Stimulated activated CD4-positive, alpha-beta T cell treated with anti-CD3 and anti-CD28 coated beads, Interleukin-15, amount 100 ng/mL, for 1 hour (primary cell): Measurements from ENCODE around the gene PPP1R16B.

Experiments
- DNase-seq, 2 donors: peaks; one replicate each; pipeline ENCODE4 v3.0.0-alpha.2; 2020; ENCODE audit warnings: low read depth in 1 of 2, low spot score in 1 of 2

Gene PPP1R16B

DNA sequence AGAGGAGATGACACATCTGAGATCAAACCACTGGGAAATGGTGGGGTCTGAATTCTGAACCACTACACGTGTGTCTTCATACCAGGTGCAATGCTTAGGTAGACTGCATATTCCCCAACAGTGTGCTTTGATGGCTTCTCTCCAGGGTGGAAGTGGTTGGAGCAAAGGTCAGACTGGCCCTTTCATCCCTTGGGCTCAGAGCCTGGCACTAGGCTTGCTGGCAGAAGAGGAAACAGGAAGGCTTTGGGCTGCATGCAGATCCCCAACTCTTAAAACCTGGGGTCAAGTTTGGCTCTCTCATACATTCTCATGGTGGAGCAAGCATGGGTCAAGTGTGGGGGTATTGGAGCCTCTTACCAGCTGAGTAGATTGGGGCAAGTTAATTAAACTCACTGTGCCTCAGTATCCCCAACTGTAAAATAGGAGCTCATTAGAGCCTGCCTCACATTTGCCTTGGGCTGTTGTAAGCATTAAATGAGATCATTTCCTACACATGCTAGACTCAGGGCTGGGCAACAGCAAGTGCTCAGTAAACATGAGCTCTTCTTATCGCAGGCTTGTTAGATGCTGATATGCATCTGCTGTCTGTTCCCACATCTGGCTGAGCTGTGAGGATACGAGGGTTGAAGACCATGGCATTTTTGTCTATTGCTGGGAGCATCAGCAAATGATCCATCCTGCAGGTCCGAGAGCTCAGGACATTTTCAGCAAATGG lies 69.1 kb downstream of the PPP1R16B start:
- no peak for DNase-seq

DNA sequence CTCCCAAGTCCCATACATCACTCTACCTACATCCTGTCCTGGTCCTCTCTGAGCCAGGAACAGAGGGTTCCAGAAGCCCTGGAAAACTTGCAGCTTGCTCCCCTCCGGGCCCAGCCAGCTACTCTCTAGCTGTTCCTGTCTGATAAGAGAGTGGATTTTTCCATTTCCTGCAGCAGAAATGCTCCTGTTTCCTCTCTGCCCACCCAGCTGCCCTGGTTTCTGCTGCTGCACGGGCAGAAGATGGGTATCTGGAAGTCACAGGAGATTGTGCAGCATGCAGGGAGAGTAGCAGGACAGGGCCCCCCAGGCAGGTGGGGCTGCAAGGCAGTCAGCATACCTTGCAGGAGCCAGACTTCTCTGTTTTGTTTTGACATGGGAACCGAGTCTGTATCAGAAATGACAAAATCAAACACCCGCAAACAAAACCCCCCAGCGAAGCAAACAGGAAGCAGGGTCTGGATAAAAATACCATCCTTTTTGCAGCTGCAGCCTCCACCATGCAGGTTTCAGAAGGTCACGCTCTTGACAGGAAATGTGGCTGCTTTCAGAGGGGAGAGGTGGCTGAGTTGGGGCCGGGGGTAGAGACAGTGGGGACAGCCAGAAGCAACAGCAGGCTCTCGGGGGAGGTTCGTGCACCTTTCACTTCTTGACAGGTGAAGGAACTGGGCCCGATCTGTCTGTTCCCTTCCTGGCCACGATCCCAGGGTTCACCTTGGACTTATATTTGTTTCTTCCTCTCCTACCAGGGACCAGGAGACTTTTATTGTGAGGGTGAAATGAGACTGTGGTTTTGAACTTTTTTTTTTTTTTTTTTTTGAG lies 69.9 kb downstream of the PPP1R16B start:
- DNase-seq, result peak in 1 of 2 donors; percentile 43

DNA sequence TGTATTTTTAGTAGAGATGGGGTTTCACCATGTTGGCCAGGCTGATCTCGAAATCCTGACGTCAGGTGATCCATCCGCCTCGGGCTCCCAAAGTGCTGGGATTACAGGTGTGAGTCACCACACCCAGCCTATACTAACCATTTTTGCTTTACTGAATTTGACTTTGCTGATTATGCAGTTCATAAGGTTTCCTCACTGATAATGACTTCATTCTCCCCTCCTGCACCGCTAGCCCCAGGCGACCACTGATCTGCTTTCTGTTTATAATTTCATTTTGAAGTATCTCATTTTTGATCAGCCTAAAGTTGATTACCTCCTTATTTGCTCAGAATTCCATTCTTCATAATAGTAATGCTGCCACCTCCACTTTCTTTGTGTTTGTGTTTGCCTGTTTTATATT lies 72.0 kb downstream of the PPP1R16B start:
- no peak for DNase-seq

DNA sequence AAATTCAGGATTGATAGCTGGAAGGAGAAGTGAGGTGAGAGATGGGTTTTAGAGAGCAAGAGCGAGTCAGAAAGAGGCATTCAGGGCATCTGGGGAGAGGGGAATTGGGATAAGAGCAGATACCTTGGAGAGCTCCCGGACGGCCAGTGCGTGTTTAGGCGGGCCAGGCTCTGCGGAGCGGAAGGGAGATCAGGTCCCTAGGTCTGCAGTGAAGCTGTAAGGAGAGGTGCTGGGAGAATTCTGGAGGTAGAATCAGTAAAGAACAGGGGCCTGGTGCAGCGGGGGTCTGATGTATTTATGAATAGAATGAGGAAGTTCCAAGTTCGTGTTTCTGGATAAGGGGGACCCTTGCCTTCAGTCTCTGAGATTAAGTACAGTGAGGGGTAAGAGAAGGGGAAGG lies 73.4 kb downstream of the PPP1R16B start:
- no peak for DNase-seq

DNA sequence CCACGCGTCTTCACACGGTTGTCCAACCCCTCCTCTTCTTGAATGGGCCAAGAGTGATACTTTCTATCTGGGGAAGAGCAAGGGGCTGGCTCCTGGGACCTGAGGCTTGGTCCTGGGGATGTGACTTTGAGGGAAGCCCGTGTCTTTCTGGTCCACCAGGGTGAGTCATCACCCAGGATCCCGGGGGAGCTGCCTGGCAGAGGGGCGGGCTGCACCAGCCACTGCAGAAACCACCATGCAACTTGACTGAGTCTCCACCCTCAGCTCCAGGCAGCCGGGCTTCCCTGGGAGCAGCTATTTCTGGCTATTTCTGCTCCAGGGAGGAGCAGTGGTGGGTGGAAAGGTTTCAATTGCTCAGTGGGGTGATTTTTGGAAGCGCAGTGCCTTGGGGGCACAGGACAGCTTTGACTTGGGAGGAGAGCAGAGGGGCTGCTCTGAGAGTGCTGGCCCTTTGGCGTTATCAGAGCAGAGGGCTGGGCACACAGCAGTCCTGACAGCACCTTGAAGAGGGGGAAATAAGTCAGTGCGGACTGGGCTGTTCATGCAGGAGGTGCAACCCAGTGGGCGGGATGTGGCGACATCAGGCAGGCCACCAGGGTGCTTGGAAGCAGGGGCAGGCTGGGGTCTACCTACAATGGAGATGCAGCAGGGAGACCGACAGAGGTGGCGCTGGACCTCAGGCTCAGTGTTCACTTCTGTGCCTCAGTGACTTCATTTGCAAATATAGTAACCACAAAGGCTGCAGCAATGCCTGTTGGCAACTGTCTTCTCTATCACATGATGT lies 75.6 kb downstream of the PPP1R16B start:
- DNase-seq, result no peak

DNA sequence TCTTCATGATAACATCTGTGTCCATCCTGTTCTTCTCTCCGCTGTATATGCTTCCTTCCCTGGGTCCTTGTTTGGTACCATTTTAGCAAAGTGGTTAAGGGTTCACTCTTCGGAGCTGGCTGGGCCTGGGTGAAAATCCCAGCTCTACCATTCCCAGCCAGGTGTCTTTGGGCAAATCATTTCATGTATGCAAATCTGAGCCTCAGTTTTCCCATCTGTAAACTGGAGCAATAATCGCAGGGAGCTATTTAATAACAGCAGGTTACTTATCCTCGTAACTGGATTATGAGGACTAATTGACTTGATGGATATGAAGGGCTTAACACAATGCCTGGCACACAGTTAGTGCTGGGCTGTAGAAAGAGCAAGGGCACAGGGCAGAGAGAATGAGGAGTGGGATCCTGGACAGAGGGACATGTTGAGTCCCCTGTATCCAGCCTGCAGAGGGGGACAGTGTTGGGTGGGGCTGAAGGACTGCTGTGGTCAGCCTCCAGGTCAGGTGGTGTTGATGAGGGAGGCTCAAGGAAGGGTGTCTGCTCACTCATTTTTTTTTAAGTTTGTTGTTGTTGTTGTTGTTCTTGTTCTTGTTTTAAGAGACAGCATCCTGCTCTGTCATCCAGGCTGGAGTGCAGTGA lies 76.4 kb downstream of the PPP1R16B start:
- DNase-seq, result no peak

DNA sequence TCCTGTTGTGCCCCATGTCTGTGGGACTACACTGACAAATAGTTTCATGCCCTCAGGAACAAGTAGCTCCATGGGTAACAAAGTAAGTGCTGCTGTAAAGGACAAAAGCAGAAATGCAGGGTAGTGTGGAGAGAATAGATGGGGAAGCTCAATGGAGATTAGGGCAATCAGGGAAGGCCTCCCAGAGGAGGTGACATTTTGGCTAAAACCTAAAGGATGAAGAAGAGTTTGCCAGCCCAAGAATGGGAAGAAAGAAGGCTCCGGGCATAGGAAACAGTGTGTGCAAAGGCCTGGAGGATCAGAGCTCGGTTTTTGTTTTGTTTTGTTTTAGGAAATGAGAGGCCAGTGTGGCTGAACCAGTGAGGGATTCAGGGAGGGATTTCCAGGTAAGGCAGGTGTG lies 77.1 kb downstream of the PPP1R16B start:
- no peak for DNase-seq

DNA sequence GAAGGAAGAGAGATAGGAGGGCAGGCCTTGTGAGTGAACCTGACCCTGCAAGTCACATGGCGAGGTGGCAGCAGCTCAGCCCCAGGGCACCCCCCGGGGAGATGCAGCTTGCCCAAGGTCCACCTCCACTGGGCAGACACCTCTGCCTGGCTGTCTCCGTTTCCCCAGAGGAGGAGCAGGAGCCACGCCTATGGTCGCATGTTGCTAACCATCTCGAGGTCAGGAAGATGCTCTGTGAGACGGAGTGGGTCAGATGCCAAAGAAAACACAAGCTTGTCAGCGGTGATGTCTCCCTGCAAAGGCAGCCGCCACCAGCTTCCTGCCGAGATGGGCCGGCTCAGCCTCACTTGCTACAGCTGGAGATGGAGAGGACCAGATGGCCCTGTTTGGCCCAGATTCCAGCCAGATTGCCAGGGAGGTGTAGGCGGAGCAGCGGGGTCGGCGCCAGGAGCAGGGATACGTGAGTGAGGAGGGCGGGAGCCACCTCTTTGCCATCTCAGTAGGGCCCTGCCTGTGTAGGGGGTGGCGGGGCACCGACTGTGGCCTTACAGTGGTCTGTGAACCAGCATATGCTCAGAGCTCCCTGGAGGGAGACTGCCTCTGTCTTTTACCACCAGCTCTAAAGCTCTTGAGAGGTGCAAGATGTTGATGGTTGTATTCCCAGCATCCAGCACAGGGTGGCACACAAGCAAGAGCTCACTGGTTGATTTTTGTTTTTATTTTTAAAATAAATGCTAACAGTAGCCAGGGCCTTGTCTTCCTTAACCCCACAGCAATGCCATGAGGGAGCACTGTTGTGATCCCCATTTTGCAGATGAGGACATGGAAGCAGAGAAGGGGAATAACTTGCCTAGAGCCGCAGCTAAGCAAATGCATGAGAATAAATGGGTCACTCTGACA lies 77.8 kb downstream of the PPP1R16B start:
- no peak for DNase-seq

DNA sequence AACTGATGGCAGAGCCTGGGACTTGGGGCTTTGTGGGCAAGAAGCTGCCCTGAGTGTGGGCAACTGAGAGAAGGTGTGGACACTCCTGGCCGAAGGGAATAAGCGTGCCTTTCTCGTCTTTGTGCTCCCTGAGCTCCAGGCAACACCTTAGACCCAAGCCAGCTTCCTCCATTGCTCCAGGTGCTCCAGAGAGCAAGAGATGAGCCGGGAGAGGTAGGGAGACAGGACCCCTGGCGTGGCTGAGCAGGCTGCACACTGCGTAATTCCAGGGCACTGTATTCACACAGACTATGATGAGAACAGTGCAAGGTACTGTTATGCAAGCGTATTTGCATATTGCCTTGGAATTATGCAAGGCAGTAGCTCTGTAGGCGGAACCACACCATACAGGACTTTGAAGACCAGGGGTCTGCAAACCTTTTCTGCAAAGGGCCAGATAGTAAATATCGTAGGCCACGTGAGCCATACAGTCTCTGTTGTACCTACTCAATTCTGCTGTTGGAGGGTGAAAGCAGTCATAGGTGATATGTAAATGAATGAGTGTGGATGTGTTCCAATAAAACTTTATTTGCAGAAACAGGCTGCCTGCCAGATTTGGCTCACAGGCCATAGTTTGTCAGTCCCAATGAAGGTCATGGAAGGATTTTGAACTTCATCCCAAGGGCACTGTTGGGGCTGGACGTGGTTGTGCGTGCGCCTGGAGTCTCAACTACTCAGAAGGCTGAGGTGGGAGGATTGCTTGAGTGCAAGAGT lies 78.7 kb downstream of the PPP1R16B start:
- DNase-seq, result no peak

DNA sequence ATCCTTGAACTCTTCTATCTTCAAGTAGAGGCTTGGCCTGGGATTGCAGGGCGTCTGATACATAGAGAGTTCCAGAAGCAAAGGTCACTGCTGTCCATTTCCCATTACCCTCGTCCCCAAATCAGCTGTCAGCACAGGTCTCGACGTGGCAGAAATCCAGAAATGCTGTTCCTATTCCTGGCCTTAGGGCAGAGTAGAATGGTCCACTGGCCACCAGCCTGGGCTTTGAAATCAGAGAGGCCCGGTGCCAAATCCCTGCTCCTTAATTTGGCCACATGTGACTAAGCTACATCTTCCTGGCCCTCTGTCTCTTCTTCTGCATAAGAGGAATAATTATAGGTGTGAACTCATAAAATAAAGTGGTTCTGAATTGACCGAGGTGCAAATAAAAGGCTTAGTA lies 79.9 kb downstream of the PPP1R16B start:
- DNase-seq, result no peak

DNA sequence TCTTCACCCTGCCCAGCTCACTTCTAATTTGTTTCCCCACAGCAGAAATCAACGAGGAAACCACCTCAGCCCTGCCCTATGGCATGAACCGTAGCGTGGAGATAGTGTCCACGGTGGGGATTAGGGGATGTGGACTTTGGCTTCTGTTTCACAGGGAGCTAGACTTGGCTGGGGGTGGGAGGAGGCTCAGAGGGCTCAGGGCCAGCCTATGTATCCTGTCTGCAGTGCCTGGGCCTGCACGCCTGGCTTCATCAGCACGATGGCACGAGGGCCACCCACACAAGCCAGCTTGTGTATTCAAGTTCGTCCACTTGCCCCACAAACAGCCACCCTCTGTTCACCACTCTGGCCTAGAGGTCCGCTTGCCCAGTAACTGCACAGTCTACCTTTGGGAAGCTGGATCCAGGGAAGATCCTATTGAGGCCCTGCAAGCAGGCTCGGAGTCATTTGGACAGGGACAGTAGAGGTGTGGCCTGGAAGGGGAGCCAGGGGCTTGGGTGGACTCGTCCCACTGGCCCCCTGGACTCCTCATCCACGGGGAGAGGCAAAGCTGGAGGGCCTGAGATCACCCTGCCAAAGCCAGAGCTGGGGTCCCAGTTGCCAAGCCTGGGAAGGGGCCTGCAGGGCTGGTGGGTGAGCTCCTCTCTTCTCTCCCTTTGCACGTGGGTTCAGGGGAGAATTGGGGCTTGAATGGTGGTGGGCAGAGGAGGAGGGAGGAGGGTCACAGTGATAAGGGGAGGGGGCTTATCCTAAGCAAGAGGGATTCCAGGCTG lies 82.7 kb downstream of the PPP1R16B start:
- no peak for DNase-seq

DNA sequence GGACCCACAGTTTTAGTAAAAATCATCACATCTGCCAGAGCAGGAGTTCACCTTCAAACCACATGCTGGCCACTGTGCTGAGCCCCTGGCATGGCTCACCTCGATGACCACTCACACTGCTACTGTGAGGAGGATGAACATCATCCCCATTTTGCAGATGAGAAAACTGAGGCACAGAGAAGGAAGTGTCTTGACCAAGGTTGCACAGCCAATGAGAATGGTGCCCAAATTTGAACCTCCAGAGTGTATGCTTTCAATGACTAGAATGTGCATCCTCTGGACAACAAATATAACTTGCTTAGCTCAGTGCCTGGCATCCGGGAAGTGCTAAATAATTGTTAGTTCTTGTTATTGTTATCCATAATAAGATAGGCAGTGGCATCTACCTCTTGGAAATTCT lies 83.6 kb downstream of the PPP1R16B start:
- DNase-seq, result no peak

DNA sequence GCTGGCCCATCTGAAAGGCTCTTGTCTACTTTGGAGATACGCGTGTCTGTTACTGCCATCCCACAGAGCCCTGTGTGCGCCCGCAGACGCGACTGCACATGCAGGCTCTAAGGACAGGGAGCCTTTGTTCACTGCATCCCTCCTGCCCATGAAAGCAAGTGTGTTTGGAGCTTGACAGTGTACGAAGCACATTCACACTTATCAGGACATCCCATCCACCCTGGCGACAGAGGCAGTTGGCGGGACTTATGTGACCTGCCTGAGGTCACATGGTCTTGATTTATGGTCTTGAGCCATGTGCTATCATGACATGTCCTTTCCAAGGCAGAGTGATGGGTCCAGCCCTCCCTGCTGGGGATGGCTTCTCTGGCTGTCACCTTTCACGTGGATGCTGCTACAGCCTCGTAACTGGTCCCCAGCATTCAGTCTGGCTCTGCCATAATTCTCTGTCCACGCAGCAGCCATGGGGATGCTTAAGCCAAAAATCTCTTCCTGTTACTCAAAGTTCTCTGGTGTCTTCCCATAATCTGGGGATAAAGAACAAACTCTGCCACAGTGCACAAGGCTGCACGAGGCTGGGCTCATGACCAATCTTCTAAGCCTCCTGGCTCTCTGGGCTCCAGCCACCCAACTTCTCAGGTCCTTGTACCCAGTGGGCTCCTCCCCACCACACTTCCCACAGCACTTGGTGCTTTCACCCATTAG lies 84.4 kb downstream of the PPP1R16B start:
- DNase-seq, result no peak

DNA sequence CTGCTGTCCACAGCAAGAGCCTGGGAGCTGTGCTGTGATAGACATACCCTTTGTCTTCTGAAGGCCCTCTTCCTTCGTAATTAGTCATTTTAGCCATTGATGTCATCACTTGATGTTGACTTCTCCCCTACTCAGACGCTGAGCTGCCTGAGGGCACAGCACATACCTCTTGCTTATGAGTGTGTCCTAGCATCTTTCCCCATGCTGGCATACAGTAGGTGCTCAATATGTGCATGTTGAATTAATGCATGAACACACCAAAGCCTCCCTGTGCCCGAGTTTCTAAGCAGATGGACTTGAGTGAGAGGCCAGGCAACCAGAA lies 85.0 kb downstream of the PPP1R16B start:
- no peak for DNase-seq

DNA sequence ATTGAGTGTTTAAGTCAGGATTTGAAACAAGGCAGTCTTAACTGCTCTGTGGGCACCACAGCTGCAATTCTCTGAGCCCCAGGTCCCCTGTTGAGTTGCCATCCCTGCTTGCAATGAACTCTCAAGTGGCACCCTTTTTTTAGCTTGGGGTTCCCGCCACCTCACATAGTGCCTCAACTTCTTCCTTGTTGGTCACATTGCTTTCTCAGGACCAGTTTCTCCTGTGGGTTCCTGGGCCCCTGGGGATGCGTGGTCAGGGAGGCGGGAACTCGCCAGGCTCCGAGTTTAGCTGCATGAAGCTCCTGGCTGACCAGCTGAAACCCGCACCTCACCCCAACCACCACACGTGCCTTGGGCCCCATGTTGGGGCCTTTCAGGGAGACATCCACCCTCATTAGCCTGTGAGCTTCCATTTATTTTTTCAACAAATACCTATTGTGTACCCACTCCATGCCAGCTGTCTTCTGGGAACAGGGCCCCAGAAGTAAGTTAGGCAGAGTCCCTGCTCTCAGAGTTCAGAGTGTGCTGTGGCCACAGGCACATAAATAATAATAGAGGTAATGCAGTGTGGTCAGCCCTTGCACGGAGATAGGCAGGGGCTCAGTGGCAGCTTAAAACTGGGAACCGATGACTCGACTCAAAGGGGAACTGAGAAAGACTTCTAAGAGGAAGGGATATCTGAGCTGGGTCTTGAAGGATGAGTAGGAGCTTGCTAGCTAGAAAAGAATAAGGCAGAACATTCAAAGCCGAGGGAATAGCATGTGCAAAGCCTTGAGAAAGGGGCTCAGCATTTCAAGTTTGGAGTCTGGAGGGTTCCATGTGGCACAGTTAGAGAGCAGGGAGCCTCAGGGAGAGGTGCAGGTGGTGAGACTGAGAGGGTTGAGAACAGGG lies 86.8 kb downstream of the PPP1R16B start:
- DNase-seq, result no peak

DNA sequence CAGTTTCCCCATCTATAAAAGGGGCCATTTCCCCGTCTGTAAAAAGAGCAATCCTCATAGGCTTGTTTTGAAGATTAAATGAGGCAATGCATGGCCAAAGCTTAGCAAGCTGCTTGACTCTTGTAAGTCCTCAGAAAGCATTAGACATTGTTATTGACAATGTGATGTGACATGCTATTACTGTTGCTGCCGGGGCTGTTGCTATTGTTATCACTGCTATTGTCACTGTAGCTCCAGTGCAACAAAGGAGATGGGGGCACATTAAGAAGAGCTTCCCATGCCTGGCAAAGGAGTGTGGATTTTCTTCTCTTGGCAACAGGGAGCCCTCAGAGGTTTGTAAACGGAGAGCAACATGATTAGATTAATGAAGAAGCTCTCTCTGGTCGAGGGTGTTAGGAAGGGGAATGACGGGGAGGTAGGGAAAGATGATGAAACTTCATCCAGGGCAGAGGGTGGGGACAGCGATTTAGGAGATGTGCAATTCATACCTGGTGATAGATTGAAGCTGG lies 87.6 kb downstream of the PPP1R16B start:
- DNase-seq, result no peak

DNA sequence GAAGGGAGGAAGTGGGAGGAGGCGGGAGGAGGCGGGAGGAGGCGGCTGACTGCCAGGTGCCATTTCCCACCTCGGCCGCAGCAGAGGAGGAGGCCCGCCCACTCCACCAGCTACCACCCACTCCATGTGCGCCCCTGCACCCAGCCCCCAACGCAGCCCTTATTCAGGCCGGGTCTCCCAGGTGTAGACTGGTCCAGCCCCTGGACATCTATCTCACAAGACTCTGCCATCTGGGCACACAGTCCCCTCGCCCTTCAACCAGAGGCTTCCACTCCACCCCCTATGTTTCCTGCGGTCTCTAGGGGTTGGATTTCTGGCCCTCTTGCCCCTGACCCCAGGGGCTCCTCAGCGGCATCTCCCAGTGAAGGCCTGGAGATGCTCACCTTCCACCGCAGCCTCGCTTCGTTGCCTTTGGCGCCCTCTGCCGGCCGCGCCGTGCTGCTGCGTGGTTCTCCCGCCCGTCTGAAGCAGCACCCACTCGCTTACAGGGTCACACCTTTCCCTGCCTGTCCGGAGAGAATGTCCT lies 88.1 kb downstream of the PPP1R16B start:
- peak; percentile 63 to 75 for DNase-seq
